IPS DF 19.7 (cell line): ENCODE results near the gene PIK3C2G.
"Not testable (repeated sequence)": the region's sequence is repeated elsewhere in the genome, so short reads cannot be mapped to it uniquely, and the experiment has no call there.

Experiments used
- DNase-seq: peaks from one replicate; pipeline ENCODE4 v3.0.0-alpha.2; 2013; ENCODE audit warnings: low read depth, low spot score

Gene PIK3C2G, protein sequence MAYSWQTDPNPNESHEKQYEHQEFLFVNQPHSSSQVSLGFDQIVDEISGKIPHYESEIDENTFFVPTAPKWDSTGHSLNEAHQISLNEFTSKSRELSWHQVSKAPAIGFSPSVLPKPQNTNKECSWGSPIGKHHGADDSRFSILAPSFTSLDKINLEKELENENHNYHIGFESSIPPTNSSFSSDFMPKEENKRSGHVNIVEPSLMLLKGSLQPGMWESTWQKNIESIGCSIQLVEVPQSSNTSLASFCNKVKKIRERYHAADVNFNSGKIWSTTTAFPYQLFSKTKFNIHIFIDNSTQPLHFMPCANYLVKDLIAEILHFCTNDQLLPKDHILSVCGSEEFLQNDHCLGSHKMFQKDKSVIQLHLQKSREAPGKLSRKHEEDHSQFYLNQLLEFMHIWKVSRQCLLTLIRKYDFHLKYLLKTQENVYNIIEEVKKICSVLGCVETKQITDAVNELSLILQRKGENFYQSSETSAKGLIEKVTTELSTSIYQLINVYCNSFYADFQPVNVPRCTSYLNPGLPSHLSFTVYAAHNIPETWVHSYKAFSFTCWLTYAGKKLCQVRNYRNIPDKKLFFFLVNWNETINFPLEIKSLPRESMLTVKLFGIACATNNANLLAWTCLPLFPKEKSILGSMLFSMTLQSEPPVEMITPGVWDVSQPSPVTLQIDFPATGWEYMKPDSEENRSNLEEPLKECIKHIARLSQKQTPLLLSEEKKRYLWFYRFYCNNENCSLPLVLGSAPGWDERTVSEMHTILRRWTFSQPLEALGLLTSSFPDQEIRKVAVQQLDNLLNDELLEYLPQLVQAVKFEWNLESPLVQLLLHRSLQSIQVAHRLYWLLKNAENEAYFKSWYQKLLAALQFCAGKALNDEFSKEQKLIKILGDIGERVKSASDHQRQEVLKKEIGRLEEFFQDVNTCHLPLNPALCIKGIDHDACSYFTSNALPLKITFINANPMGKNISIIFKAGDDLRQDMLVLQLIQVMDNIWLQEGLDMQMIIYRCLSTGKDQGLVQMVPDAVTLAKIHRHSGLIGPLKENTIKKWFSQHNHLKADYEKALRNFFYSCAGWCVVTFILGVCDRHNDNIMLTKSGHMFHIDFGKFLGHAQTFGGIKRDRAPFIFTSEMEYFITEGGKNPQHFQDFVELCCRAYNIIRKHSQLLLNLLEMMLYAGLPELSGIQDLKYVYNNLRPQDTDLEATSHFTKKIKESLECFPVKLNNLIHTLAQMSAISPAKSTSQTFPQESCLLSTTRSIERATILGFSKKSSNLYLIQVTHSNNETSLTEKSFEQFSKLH (N-terminal part only)

DNA sequence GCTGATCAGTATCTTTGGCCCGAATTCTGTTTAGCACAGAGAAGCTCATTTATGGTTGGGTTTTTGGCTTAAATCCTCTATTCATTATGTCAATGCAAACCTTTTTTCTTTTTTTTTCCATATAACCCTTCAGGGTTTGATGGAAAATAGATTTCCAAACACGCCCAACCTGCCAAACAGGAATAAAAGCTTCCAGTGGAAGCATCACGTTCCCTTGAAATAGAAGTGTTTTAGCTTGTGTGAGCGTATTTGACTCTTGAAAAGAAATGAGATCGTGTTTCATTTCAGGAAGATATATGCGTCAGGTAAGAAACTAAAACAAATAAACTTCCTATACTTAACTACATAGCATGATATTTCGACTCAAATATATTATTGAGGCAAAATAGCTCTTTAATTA is at the start of gene PIK3C2G:
Gene PIK3C2G (plus strand): TSS at position 246 of the 400 bp plus-strand sequence. CDS start 20,564 bp downstream, outside the sequence.
- DNase-seq: no peak

DNA sequence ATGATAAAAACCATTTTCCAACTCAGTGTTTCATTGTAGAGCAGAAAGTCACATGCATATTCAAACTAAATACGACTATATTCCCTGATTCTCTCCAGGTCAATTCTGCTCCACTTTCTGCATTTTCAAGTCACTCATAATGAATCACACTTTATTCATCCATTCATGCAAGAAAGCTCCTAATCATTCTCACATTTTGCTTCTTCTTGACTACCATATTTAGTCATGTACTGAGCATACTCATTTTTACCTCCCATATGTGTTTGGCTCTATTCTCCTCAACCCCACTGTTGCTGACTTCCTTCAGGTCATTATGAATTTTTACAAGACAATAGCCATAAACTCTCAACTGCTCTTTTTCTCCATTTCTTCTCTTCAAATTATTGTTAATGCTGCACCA is 43.4 kb upstream of the PIK3C2G start:
- no peak for DNase-seq

DNA sequence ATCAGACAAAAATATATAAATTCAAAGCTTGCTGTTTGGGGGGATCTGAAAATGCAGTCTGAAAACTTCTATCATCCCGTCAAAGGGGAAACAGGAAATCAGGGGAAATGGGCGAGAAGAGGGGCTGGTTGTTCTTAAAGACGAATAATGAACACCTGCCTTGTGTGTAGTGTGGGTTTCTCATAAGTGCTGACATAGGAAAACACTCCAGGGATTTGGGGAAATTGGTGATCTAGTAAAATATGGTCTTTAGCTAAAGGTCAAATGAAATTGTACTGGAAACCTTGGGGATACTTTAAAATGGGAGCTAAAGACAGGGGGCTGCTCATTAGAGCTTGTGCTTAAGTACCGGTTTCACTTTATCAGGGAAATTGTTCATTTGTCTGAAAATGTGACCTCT is 39.6 kb upstream of the PIK3C2G start:
- DNase-seq: no peak

- no peak for DNase-seq
Observed at GRCh38 chr12:18222699-18223098, 38.6 kb upstream of the PIK3C2G start.

DNA sequence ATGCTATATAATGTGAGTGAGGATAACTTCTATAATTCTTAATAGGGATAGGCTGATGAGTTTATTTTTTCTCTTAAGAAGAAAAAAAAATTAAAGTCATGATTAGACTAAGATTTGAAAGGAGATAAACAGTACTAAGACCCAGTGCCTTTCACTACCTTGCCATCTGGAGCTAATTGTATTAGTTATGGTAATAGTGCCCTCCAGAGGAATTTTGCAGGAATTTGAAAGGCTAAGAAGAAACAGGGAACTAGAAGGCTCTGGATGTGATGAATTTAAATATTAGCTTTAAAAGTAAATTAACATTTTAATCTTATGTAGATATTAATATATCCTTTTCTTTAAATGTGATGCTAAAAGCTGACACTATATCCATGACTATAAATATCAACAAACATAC is 36.6 kb upstream of the PIK3C2G start:
- peak; percentile 3 for DNase-seq

- no peak for DNase-seq
Observed at GRCh38 chr12:18239526-18239925, 21.8 kb upstream of the PIK3C2G start.

- no peak for DNase-seq
Observed at GRCh38 chr12:18242380-18243089, 18.8 kb upstream of the PIK3C2G start.

GRCh38 chr12:18243238-18243637 is 18.1 kb upstream of the PIK3C2G start:
- no peak for DNase-seq

DNA sequence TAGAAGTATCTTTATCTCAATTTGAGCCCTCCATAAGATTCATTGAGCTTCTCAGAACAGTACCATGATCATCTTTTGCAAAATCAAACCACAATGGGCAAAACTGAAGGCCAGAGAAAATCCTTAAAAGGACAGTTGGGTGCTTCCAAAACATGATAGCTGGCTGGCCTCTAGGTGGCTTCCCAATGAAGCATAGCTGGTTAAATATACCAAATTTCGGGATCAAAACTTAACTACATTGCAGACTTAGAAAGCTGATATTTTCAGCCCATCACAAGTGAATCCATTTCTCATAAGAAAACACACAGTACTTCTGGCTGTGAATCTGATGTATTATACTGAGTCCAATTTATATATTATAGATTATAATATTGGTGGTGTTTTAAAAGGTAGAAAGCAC is 15.3 kb upstream of the PIK3C2G start:
- no peak for DNase-seq

DNA sequence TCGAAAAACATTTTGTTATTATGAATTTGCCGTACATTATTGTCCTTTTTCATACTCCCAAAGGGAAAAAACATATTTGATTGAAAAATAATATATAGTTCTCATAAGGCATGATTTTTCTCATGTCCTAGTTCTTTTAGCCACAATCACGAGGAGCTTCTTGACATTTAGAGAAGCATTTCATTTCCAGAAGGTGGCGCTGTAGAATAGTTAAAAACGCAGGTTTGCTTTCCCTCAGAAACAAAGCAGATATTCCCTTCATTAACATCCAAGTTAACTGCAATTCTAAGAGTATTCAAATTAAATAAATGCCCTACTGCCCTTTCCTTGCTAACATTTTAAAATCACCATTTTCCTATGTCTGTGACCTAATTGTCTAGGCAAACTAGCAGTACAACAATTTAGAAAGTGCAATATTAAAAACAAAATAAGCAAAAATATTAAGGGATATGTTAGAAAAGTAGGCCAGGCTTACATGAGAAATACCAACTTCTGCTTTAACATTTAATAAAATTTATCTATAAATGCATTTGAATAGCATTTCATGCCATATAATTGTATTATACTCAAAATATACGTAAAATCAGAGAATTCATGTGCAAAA is 10.9 kb upstream of the PIK3C2G start:
- peak; percentile 2 for DNase-seq

- no peak for DNase-seq
Observed at GRCh38 chr12:18254081-18254480, 7.2 kb upstream of the PIK3C2G start.

- DNase-seq: not testable (repeated sequence)
Observed at GRCh38 chr12:18255004-18255403, 6.3 kb upstream of the PIK3C2G start.

GRCh38 chr12:18257251-18257650 is 4.1 kb upstream of the PIK3C2G start:
- no peak for DNase-seq

DNA sequence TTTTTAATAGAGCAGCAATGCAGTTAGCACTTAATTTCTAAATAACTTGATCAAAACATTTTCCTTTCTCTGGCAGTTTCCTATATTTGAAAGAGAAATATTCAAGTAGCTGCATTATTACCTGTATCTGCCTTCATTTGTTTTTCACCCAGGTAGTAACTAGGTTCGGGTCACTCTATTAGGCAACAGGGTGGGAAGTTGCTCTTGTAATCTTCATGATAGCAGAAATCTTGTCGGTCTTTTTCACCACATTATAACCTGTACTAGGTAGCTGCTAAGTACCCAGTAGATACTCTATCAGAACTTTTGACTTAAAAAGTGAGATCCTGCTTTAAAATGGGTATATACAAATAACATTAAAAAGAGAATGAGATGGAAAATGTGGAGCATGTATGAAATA is 2.4 kb upstream of the PIK3C2G start:
- DNase-seq: no peak

GRCh38 chr12:18259906-18260682 is 1.2 kb upstream of the PIK3C2G start:
- no peak for DNase-seq

DNA sequence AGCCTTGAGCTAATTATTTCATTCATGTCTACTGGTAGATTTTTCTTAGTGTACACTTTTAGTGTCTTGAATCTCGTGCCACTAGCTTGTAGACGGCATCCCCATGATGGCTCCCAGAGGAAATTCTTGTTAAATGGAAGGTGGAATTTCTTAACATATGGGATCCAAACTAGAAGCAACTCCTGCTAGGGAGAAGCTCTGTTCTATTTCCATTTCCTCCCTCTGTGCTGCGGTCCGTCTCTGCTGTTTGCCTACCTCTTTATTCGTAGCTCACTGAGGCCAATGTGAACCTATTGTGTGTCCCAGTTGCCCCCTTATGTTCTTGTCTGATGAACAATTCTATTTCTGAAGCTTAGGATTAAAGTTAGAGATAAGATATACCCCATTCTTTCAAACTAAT is 588 bp downstream of the PIK3C2G start:
- DNase-seq: no peak

- no peak for DNase-seq
Observed at GRCh38 chr12:18262514-18262913, 1.2 kb downstream of the PIK3C2G start.

DNA sequence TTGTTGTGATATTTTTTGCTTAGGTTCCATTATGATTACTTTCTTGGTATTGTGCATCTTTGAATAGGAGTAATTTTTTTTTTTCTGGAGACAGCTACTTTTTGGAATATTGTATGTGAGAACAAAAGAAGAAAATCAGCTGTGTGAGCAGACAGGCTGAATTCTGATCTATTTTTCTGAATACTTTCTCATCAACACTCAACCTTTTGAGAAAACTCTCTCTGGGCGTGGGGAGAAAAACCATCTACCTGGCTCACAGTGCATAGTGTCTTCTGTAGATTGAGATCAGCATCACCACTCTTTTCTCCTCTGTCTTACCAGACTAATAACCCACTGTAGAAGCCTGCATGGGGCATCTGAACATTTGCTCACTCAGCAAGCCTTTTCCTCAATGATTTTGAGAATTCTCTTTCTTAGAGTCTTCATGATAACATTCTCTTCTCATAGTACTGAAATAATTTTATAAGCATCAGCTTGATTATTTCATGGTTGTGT is 3.3 kb downstream of the PIK3C2G start:
- no peak for DNase-seq

DNA sequence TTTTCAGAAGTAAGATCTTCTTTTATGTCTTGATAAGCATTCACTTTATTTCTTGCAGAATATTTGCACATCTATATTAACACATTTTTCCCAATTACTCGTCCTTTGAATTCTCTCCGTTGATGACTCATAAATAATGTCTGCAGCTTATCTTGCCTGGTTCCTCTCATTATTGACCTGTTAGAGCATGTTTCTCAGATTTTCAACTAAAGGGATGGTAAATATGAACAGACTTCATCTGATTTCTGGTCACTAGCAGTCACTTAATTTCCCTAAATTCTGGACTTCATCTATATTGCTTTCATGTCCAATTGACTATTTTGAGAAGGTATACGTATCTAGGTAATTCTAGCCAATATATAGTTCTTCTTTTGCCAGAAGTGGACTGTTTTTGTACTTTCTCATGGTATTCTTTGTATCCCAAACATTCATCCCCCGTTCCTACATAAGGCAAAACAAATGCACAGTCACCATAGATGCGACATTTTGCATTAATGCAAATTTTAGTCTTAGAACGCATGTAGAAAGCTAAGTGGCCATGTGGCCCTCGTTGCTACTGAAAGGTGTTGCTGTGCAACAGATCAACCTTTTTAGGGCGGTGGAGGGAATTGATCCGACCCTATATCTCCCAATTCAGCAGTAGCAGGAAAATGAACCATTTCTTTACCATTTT is 6.2 kb downstream of the PIK3C2G start:
- no peak for DNase-seq
